K562 (cell line): Measurements from ENCODE around the gene CDS2. TPM values are rescaled to one million over a fixed set of nuclear protein-coding genes. Genes with fewer than 3 reads are reported as not detected.

Experiments used
- E2F3 ChIP-seq: fragments of 250-450 bp; sonication (Bioruptor Pico); IDR thresholded peaks from 2 replicates; pipeline ENCODE4 v1.4.0; 2020; ENCODE audit warnings: mild to moderate bottlenecking
- FOS ChIP-seq: IDR thresholded peaks from 3 replicates; pipeline ENCODE4 v1.6.1; 2011; ENCODE audit not compliant: insufficient read length; ENCODE audit errors: extremely low read depth
- GTF2F1 ChIP-seq: IDR thresholded peaks from 2 replicates; pipeline ENCODE4 v1.6.1; 2011; ENCODE audit warnings: low read depth, low read length, improper control_type of control experiment
- HNRNPH1 ChIP-seq: fragments of 200-400 bp; formaldehyde crosslinking; optimal IDR thresholded peaks from 2 replicates; pipeline ENCODE3; 2017; ENCODE audit warnings: low read depth, mild to moderate bottlenecking, low read length, moderate library complexity
- HNRNPLL ChIP-seq: fragments of 200-400 bp; formaldehyde crosslinking; IDR thresholded peaks from 2 replicates; pipeline ENCODE4 v1.6.1; 2017; ENCODE audit warnings: low read length, low read depth, mild to moderate bottlenecking; ENCODE audit not compliant: poor library complexity, severe bottlenecking
- IRF9 ChIP-seq: fragments of 450-650 bp; IDR thresholded peaks from 2 replicates; pipeline ENCODE4 v1.6.1; 2016; ENCODE audit warnings: missing biosample characterization, missing genetic modification characterization
- NEUROD1 ChIP-seq: fragments of 150-350 bp; IDR thresholded peaks from 2 replicates; pipeline ENCODE4 v1.6.1; 2014; ENCODE audit warnings: borderline replicate concordance, low read length, low read depth; ENCODE audit not compliant: partially characterized antibody
- PHF8 ChIP-seq: fragments of 200-600 bp; sonication (generic); IDR thresholded peaks from 2 replicates; pipeline ENCODE4 v1.6.1; 2012; ENCODE audit warnings: mixed run types, mild to moderate bottlenecking, inconsistent platforms, low read length, moderate library complexity, borderline replicate concordance
- POLR2A ChIP-seq: fragments of 450-650 bp; conservative IDR thresholded peaks from 2 replicates; pipeline ENCODE4 v1.6.1; 2016
- REST ChIP-seq, 2 experiments: fragments of 450-650 bp; formaldehyde crosslinking in 1 of 2; IDR thresholded peaks; 2 replicates each; pipeline versions ENCODE4 v1.4.0 to v1.6.1; 2014 to 2020; ENCODE audit warnings: mild to moderate bottlenecking in 2 of 2, borderline replicate concordance in 1 of 2, low read depth in 1 of 2
- SMAD2 ChIP-seq: fragments of 150-350 bp; IDR thresholded peaks from 2 replicates; pipeline ENCODE4 v1.6.1; 2014; ENCODE audit warnings: low read depth, mild to moderate bottlenecking, low read length
- SMC3 ChIP-seq: conservative IDR thresholded peaks from 2 replicates; pipeline ENCODE4 v1.6.1; 2011; ENCODE audit warnings: low read depth, low read length, improper control_type of control experiment; ENCODE audit not compliant: insufficient read depth
- ZNF197 ChIP-seq: fragments of 200-800 bp; sonication (Bioruptor generic); IDR thresholded peaks from 2 replicates; pipeline ENCODE4 v1.6.1; 2016; ENCODE audit warnings: low read depth, missing genetic modification characterization, missing compliant biosample characterization
- polyA plus RNA-seq, 8 experiments: library from polyadenylated mRNA; depleted of rRNA in 4 of 8; stranded (reverse) in 5 of 8; unstranded in 3 of 8; fragments of >200 nt; fragmentation: Nextera tagmentation in 2 of 8; fragmentation: Illumina TruSeq in 1 of 8; extraction: Ambion mirVana in 2 of 8; extraction: Trizol in 1 of 8; gene quantifications; 2 replicates each; pipeline versions ENCODE4 v1.2.1 to v1.2.3, GENCODE V29; 2011 to 2014; ENCODE audit warnings: inconsistent platforms in 1 of 8, missing spikeins in 1 of 8
- total RNA-seq, 7 experiments: library from RNA; depleted of rRNA in 6 of 7; stranded (reverse); fragments of >200 nt in 6 of 7; fragmentation: Illumina TruSeq in 2 of 7; extraction: Trizol in 2 of 7; gene quantifications; 2 replicates each; pipeline versions ENCODE4 v1.2.1 to v1.2.3, GENCODE V29; 2011 to 2021; ENCODE audit warnings: low replicate concordance in 1 of 7
- TF ChIP-seq, protein P1 (sequence below): fragments of 200-800 bp; sonication (Bioruptor generic); IDR thresholded peaks from 2 replicates; pipeline ENCODE4 v1.6.1; 2017; ENCODE audit warnings: missing genetic modification characterization, missing compliant biosample characterization

Gene CDS2
- total and polyA plus RNA-seq, 9 of the 15 experiments (the other 6 are each of a cell fraction or from before 2014, with no cell fraction given), result 6.4 to 46.4 (median 12.2) TPM

GRCh38 chr20:5126512-5127203 is at the start of gene CDS2 (continued):
- TF ChIP-seq REST (IDR thresholded peaks at IDR 0.05; ENCODE audit: borderline replicate concordance) (peak; percentile 95), REST (CRISPR knock-in tag; IDR thresholded peaks at IDR 0.05; ENCODE audit: low read depth) (no peak), ZNF197 (CRISPR knock-in tag) (no peak), E2F3 (CRISPR knock-in tag) (no peak), NEUROD1 (peak; percentile 8), FOS (no peak), IRF9 (no peak), SMC3 (no peak; the same call in 1 of the 2 replicates), HNRNPLL (peak; percentile 83), GTF2F1 (no peak), HNRNPH1 (no peak), POLR2A (no peak), PHF8 (peak; percentile 38; the same call in 1 of the 2 replicates), SMAD2 (no peak)
- TF ChIP-seq, protein P1, sequence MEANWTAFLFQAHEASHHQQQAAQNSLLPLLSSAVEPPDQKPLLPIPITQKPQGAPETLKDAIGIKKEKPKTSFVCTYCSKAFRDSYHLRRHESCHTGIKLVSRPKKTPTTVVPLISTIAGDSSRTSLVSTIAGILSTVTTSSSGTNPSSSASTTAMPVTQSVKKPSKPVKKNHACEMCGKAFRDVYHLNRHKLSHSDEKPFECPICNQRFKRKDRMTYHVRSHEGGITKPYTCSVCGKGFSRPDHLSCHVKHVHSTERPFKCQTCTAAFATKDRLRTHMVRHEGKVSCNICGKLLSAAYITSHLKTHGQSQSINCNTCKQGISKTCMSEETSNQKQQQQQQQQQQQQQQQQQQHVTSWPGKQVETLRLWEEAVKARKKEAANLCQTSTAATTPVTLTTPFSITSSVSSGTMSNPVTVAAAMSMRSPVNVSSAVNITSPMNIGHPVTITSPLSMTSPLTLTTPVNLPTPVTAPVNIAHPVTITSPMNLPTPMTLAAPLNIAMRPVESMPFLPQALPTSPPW (CRISPR knock-in tag), result peak; percentile 55
